MM.1S (cell line): ENCODE data around the gene CALU.

Source experiments
- EZH2 ChIP-seq: fragments of 300-600 bp; sonication (generic); optimal IDR thresholded peaks from 2 replicates; pipeline ENCODE3; 2017; ENCODE audit warnings: low read depth, mild to moderate bottlenecking, antibody characterized with exemption, low read length, mixed read lengths
- EZH2phosphoT487 ChIP-seq: fragments of 300-600 bp; sonication (generic); IDR thresholded peaks from 2 replicates; pipeline ENCODE4 v1.6.1; 2018; ENCODE audit warnings: antibody characterized with exemption, low read length
- TF ChIP-seq, protein P1 (sequence below): fragments of 300-600 bp; sonication (generic); IDR thresholded peaks from 2 replicates; pipeline ENCODE4 v1.5.1; 2016; ENCODE audit warnings: antibody characterized with exemption, low read length, mixed read lengths

GRCh38 chr7:128801003-128801402 lies 61.8 kb downstream of the CALU start:
- TF ChIP-seq, protein P1, sequence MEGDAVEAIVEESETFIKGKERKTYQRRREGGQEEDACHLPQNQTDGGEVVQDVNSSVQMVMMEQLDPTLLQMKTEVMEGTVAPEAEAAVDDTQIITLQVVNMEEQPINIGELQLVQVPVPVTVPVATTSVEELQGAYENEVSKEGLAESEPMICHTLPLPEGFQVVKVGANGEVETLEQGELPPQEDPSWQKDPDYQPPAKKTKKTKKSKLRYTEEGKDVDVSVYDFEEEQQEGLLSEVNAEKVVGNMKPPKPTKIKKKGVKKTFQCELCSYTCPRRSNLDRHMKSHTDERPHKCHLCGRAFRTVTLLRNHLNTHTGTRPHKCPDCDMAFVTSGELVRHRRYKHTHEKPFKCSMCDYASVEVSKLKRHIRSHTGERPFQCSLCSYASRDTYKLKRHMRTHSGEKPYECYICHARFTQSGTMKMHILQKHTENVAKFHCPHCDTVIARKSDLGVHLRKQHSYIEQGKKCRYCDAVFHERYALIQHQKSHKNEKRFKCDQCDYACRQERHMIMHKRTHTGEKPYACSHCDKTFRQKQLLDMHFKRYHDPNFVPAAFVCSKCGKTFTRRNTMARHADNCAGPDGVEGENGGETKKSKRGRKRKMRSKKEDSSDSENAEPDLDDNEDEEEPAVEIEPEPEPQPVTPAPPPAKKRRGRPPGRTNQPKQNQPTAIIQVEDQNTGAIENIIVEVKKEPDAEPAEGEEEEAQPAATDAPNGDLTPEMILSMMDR = no peak
- TF ChIP-seq EZH2 (no peak), EZH2phosphoT487 (no peak)
